Activated T-cell treated with anti-CD3 and anti-CD28 coated beads, Interleukin-2, amount 50 U/mL, for 4 hours (primary cell): ENCODE results near the gene PDCD1LG2. TPM values are rescaled to one million over a fixed set of nuclear protein-coding genes. Genes with fewer than 3 reads are reported as not detected.

Source experiments
- ATAC-seq, 2 donors: fragments of 200-7000 bp; cut with Tn5 transposase; one replicate each; pipeline ENCODE4 v1.10.0; 2021
- DNase-seq: peaks from one replicate; pipeline ENCODE4 v3.0.0-alpha.2; 2020
- H3K27me3 Mint-ChIP-seq: one replicate; pipeline ENCODE4 v1.8.0; 2021; ENCODE audit warnings: low read depth, mixed read lengths
- H3K36me3 Mint-ChIP-seq: one replicate; pipeline ENCODE4 v1.8.0; 2022; ENCODE audit warnings: mixed read lengths; ENCODE audit not compliant: insufficient read depth
- H3K4me1 Mint-ChIP-seq: one replicate; pipeline ENCODE4 v1.8.0; 2021; ENCODE audit warnings: low read depth, mixed read lengths
- H3K4me3 Mint-ChIP-seq: one replicate; pipeline ENCODE4 v1.8.0; 2021; ENCODE audit warnings: mild to moderate bottlenecking, moderate library complexity, mixed read lengths
- H3K9me3 Mint-ChIP-seq: one replicate; pipeline ENCODE4 v1.8.0; 2021; ENCODE audit warnings: mixed read lengths
- total RNA-seq, 3 donors: library from RNA; stranded (reverse); gene quantifications; one replicate each; pipeline ENCODE4 v1.2.1, GENCODE V29; 2021

PDCD1LG2 gene
- total RNA-seq, 3 donors from 2014 or later, result 0.11 to 0.60 TPM; not detected in 1

DNA sequence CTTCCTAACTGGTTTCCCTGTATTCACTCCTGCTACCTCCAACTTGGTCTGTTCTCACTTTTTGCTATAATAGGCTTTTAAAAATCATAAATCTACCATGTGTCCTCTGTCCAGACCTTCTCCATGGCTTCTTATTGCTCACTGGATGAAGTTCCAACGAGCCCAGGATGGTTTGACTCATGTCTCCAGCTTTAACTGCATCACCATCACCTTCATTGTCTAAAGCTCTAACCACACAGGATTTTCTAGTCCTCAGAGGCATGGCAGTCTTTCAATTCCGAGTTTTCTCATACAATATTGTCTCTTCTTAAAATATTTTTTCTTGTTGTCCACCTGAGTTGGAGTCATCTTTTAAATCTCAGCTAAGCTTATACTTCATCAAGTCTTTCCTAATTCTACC lies 49.3 kb downstream of the PDCD1LG2 start:
- Mint-ChIP-seq H3K27me3 (no peaks in the 10 kb centered on the region), H3K4me3 (no peak overlapping the region), H3K36me3 (no peaks in the 10 kb centered on the region), H3K4me1 (peaks cover 54% of the 10 kb centered on the region), H3K9me3 (no peaks in the 10 kb centered on the region)
- no peak for DNase-seq
- ATAC-seq, result no peak

DNA sequence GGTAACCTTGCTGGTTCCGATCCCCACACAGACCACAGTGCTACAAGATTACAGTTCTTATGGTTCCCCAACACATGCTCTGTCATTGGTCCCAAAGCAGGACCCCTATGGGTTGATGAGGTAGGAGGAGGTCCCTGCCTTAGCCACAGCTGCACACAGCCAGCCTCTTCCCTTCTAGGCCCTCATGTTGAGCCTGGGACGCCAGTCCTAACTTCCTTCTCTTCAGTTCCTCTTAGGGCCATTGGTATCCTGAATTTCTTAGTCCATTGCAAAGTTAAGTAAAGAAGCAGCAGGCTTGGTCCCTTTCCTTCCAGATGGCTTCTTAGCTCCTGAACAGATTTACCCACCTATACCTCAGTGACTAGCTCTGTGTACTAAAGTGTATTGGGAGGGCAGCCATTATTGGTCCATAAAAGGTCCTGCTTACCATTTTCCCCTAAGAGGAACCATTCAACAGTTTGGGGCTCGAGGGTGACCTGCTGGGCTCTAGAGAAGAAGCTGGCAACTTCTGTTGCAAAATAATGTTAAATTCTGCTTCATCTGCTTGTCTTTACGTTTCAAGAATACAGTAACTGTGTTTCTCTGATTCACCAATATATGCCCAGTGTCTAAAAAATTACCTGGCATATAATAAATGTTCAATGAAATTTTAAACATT lies 50.2 kb downstream of the PDCD1LG2 start:
- peaks cover 2% of the 10 kb centered on the region for H3K36me3 Mint-ChIP-seq
- no peak for DNase-seq
- H3K27me3 Mint-ChIP-seq, result no peaks in the 10 kb centered on the region
- ATAC-seq, result no peak
- H3K4me1 Mint-ChIP-seq, result peaks cover 55% of the 10 kb centered on the region
- no peak overlapping the region for H3K4me3 Mint-ChIP-seq
- H3K9me3 Mint-ChIP-seq, result no peaks in the 10 kb centered on the region

DNA sequence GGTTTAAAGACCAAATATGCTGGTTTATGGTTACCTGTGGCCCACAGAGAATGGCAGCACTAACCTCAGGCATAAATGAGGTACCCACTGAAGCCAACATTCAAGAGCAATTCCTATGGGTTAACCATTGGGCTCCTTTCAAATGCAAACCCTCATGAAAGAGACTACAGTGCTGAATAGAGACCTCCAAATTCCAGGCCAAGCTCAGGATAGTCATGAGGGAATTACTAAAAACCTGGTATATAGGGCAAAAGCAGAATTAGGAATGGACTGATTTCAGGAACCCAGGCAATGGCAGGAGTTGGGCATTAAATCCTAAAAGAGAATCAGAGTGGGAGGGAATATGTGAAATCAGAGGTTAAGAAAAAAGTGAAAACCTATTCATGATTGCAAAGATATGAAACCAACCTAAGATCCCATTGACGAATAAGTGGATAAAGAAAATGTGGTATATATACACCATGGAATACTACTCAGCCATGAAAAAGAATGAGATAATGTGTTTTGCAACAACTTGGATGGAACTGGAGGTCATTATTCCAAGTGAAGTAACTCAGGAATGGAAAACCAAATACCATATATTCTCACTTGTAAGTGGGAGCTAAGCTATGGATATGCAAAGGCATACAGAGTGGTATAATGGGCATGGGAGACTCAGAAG lies 51.6 kb downstream of the PDCD1LG2 start:
- ATAC-seq, result no peak
- DNase-seq, result no peak
- no peak overlapping the region for H3K4me3 Mint-ChIP-seq
- H3K9me3 Mint-ChIP-seq, result no peaks in the 10 kb centered on the region
- peaks cover 48% of the 10 kb centered on the region for H3K4me1 Mint-ChIP-seq
- no peaks in the 10 kb centered on the region for H3K27me3 Mint-ChIP-seq
- H3K36me3 Mint-ChIP-seq, result peaks cover 2% of the 10 kb centered on the region

DNA sequence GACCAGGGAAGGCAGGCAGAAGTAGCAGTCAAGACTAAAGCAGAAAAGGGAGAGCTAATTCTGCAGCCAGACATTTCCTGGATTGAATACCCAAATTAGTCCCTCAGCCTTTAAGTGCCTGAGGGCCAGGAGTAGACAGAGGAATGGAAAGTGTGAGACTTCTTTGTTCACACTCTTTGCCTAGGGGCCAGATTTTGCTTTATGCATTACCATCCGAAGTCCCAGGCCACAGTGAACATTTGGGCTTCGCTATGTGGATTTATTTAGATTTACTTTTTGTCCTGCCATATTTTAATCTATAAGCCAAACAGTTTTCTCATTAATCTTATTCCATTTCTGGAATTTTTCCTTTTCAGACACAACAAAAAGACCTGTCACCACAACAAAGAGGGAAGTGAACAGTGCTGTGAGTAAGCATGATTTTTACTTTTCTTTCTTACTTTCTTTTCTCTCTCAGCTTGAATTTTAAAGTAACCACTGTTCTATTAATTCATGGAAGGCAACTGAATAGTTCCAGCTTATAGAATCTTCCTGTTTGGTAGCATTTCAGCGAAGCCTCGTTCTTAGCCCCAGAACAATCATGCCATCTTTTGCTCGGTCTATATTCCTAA lies 52.6 kb downstream of the PDCD1LG2 start:
- H3K4me3 Mint-ChIP-seq, result no peak overlapping the region
- no peaks in the 10 kb centered on the region for H3K9me3 Mint-ChIP-seq
- peaks cover 2% of the 10 kb centered on the region for H3K36me3 Mint-ChIP-seq
- no peak for DNase-seq
- ATAC-seq, result peak; percentile 47 to 50
- peaks cover 39% of the 10 kb centered on the region for H3K4me1 Mint-ChIP-seq
- no peaks in the 10 kb centered on the region for H3K27me3 Mint-ChIP-seq

DNA sequence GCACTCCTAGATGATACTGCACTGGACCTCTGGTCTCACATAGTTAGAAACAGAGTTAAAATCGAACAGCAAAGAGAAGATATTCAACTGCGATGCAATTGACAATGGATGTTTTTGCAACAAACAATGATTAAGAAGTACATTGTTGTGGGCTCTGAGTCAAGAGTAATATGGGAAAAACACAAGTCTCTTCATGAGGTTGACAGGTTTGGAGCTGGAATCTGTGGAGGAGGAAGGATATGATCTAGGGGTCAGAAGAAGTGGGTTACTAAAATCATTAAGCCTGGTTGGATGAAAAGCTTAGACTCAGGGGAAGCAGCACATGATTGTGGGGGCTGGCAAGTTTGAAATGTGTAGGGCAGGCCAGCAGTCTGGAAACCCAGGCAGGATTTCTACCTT lies 53.1 kb downstream of the PDCD1LG2 start:
- Mint-ChIP-seq H3K27me3 (no peaks in the 10 kb centered on the region), H3K36me3 (peaks cover 2% of the 10 kb centered on the region), H3K4me1 (peaks cover 36% of the 10 kb centered on the region), H3K9me3 (no peaks in the 10 kb centered on the region), H3K4me3 (no peak overlapping the region)
- DNase-seq (no peak), ATAC-seq (no peak)

DNA sequence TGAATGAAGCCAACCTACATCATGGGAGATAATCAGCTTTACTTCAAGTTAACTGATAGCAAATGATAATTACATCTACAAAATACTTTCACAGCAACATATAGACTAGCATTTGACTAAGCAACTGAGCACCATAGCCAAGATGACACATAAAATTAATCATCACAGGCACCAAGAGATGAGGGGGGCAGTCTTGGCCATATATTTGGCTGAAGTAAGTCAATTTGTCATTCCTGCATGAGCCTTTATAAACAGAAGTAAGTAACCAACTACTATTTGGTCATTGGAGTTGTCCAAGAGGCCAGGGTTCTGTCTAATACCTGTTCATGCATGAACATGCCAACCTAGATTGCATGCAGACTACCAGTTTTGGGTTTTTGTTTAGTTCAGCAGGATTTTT lies 53.6 kb downstream of the PDCD1LG2 start:
- no peak overlapping the region for H3K4me3 Mint-ChIP-seq
- no peaks in the 10 kb centered on the region for H3K27me3 Mint-ChIP-seq
- peaks cover 2% of the 10 kb centered on the region for H3K36me3 Mint-ChIP-seq
- H3K9me3 Mint-ChIP-seq, result no peaks in the 10 kb centered on the region
- DNase-seq (no peak), ATAC-seq (peak in 1 of 2 donors; percentile 53)
- peaks cover 36% of the 10 kb centered on the region for H3K4me1 Mint-ChIP-seq

DNA sequence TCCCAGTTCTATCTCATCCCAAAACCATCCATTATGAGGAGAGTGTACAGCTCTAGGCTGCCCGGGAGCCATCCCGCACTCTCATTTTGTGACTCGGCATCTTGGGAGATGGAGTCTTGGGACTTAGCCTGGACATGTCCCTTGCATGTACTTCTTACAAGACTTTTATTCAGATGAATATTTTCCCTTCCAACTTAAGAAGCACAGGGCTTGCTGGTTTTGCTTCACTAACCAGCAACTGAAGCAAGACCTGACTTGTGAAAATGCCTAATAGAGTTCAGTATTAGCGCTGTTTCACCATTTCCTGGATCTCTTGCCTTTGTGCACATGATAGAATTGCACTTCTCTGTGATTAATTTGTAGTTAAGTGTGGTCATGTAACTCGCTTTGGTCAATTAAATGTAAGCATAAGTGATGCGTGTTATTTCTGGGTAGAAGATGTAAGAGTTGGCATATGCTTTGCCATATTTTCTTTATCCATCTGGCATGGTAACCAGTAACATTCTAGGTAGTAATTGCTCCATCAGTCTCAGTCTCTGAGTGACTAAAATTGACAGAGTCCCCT lies 55.8 kb downstream of the PDCD1LG2 start:
- DNase-seq (no peak), ATAC-seq (no peak)
- Mint-ChIP-seq H3K27me3 (no peaks in the 10 kb centered on the region), H3K4me1 (peaks cover 33% of the 10 kb centered on the region), H3K4me3 (no peak overlapping the region), H3K9me3 (no peaks in the 10 kb centered on the region), H3K36me3 (peaks cover 2% of the 10 kb centered on the region)

DNA sequence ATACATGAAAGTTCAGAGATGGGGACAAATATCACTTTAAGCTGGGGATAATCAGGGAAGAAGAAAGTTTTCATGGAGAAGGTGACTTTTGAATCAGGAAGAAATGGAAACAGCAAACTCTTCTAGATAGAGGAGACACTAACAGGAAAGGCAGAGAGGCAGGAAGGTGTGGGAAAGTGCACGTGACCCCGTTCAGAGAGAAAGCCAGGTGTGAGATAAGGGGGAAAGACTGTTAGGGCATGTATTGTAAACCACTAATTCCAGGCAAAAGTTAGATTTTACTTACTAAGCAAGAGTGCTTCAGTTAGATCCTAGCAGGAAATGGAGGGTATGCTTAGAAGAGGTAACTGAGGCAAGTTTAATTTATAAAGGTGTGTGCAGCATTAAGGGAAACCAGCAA lies 58.5 kb downstream of the PDCD1LG2 start:
- Mint-ChIP-seq H3K4me1 (peaks cover 16% of the 10 kb centered on the region), H3K9me3 (no peaks in the 10 kb centered on the region), H3K4me3 (no peak overlapping the region), H3K36me3 (peaks cover 2% of the 10 kb centered on the region), H3K27me3 (no peaks in the 10 kb centered on the region)
- no peak for ATAC-seq
- no peak for DNase-seq

DNA sequence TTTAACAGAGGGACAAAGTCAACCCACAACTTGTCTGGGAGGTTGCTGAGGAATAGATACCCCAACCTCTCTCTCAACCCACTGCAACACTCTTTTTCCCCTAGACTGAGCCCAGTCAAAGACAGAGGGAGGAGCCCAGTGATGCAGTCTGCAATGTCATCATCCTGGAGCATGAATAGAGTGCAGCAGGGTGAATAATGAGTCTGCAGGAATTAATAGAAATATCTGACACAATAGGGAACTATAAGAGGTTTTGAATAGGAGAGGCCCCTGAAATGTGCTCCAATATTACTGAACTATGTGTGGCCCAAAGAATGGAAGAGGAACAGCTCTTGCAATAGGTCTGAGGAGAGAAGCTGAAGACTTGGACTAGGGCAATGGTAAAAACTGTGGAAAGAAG lies 59.1 kb downstream of the PDCD1LG2 start:
- ATAC-seq (peak in 1 of 2 donors; percentile 32), DNase-seq (no peak)
- Mint-ChIP-seq H3K9me3 (no peaks in the 10 kb centered on the region), H3K27me3 (no peaks in the 10 kb centered on the region), H3K36me3 (peaks cover 2% of the 10 kb centered on the region), H3K4me1 (peaks cover 16% of the 10 kb centered on the region), H3K4me3 (no peak overlapping the region)

DNA sequence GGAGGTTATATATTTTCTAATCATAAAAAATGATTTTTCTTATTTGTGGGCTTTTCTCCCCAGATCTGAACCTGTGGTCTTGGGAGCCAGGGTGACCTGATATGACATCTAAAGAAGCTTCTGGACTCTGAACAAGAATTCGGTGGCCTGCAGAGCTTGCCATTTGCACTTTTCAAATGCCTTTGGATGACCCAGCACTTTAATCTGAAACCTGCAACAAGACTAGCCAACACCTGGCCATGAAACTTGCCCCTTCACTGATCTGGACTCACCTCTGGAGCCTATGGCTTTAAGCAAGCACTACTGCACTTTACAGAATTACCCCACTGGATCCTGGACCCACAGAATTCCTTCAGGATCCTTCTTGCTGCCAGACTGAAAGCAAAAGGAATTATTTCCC lies 59.6 kb downstream of the PDCD1LG2 start:
- Mint-ChIP-seq H3K27me3 (no peaks in the 10 kb centered on the region), H3K4me3 (no peak overlapping the region), H3K4me1 (peaks cover 16% of the 10 kb centered on the region), H3K36me3 (peaks cover 2% of the 10 kb centered on the region), H3K9me3 (no peaks in the 10 kb centered on the region)
- ATAC-seq, result no peak
- no peak for DNase-seq

DNA sequence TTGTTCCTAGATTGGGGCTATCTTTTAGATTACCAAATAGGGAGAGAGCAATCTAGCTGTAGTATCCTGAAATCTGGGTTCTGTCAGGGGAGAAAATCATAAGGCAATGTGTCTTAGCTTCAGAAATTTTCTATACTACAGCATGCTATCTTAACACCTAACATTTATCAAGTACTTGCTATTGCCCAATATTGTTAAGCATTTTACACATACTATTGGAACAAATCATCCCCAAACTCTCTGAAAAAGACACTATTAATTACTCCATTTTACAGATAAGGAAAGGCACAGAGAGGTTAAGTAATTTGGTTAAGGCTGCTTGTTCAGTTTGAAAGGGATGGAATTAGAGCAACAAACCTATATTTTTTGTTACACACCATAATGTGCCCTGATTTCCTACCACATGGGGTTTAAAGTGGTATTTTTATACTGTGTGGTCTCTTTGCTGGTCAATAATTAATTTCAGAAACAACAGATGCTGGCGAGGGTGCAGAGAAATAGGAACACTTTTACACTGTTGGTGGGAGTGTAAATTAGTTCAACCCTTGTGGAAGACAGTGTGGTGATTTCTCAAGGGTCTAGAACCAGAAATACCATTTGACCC lies 61.4 kb downstream of the PDCD1LG2 start:
- peaks cover 15% of the 10 kb centered on the region for H3K4me1 Mint-ChIP-seq
- ATAC-seq, result no peak
- H3K4me3 Mint-ChIP-seq, result no peak overlapping the region
- no peak for DNase-seq
- H3K36me3 Mint-ChIP-seq, result no peaks in the 10 kb centered on the region
- no peaks in the 10 kb centered on the region for H3K9me3 Mint-ChIP-seq
- no peaks in the 10 kb centered on the region for H3K27me3 Mint-ChIP-seq

DNA sequence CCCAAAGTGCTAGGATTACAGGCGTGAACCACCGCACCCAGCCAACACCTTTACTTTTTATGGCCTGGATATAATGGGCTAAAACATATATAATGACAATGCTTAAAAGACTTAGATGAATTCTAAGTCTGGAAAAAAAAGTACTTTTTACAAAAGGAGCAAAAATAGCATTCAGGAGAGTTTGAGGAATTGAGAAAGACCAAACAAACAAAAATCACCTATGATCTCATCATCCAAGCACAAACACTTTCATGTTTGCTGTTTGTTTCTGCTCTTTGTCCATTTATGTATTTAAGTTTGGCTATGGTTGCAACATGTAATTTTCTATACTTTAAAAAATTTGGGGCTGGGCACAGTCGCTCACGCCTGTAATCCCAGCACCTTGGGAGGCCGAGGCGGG lies 63.8 kb downstream of the PDCD1LG2 start:
- ATAC-seq (no peak), DNase-seq (no peak)
- Mint-ChIP-seq H3K9me3 (no peaks in the 10 kb centered on the region), H3K4me3 (no peak overlapping the region), H3K27me3 (no peaks in the 10 kb centered on the region), H3K4me1 (peaks cover 15% of the 10 kb centered on the region), H3K36me3 (no peaks in the 10 kb centered on the region)

DNA sequence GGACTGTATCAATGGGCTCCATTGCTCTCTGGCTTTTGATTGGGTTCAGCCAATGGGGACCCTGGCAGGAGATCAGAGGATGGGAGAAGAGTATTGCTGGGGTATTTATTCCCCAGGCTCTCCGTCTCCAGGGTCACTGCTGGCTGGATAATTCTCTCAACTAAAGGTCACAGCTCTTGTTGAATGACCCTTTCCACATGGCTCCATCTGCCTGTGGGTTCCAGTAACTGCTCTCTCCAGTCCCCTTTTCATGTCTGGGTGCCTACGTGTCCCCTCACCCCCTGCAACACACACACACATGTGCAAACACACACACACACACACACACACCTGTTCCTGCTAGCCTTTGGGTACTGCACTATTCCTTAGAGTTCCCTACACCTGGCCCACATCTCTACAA lies 64.7 kb downstream of the PDCD1LG2 start:
- no peak overlapping the region for H3K4me3 Mint-ChIP-seq
- no peaks in the 10 kb centered on the region for H3K27me3 Mint-ChIP-seq
- H3K36me3 Mint-ChIP-seq, result no peaks in the 10 kb centered on the region
- no peaks in the 10 kb centered on the region for H3K9me3 Mint-ChIP-seq
- peaks cover 14% of the 10 kb centered on the region for H3K4me1 Mint-ChIP-seq
- no peak for DNase-seq
- no peak for ATAC-seq

DNA sequence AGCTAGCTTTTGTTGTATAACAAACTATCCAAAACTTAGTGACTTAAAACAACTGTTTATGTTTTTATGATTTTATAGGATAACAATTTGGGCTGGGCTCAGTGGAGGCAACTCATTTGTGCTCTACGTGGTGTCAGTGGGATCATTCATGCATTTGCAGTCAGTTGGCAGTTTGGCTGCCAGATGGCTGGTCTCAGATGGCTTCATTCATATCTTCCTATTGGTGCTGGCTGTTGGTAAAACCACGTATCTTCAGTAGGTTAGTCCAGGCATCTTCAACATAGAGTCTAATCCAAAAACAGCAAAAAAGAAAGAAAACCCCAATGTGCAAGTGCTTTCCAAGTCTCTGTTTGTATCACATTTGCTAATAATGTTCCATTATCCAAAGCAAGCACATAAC lies 66.9 kb downstream of the PDCD1LG2 start:
- ATAC-seq (no peak), DNase-seq (no peak)
- no peaks in the 10 kb centered on the region for H3K27me3 Mint-ChIP-seq
- no peaks in the 10 kb centered on the region for H3K36me3 Mint-ChIP-seq
- H3K9me3 Mint-ChIP-seq, result no peaks in the 10 kb centered on the region
- no peak overlapping the region for H3K4me3 Mint-ChIP-seq
- H3K4me1 Mint-ChIP-seq, result peaks cover 16% of the 10 kb centered on the region
